Activated T-cell treated with anti-CD3 and anti-CD28 coated beads, Interleukin-2, amount 50 U/mL, for 72 hours (primary cell): ENCODE data around the gene DMD. TPM values are rescaled to one million over a fixed set of nuclear protein-coding genes. Genes with fewer than 3 reads are reported as not detected.

ENCODE experiments used
- ATAC-seq, 2 donors: fragments of 150-1000 bp; cut with Tn5 transposase; replicated peaks in 1 of 2; 2 replicates each; pipeline ENCODE4 v1.10.0; 2021; ENCODE audit warnings: moderate library complexity in 2 of 2, mild to moderate bottlenecking in 1 of 2
- DNase-seq, 2 donors: peaks; one replicate each; pipeline ENCODE4 v3.0.0; 2021 to 2022; ENCODE audit warnings: mixed read lengths in 1 of 2
- H3K27ac Mint-ChIP-seq: one replicate; pipeline ENCODE4 v1.8.0; 2022; ENCODE audit warnings: mild to moderate bottlenecking, moderate library complexity, mixed read lengths
- H3K27me3 Mint-ChIP-seq: one replicate; pipeline ENCODE4 v1.8.0; 2022; ENCODE audit warnings: low read depth, mixed read lengths
- H3K36me3 Mint-ChIP-seq, 2 donors: one replicate each; pipeline ENCODE4 v1.8.0; 2022; ENCODE audit warnings: mixed read lengths in 2 of 2, mild to moderate bottlenecking in 1 of 2; ENCODE audit not compliant: insufficient read depth in 2 of 2
- H3K4me1 Mint-ChIP-seq: one replicate; pipeline ENCODE4 v1.8.0; 2022; ENCODE audit warnings: low read depth, mixed read lengths
- H3K4me3 Mint-ChIP-seq, 2 donors: one replicate each; pipeline ENCODE4 v1.8.0; 2022; ENCODE audit warnings: mild to moderate bottlenecking in 2 of 2, mixed read lengths in 2 of 2, moderate library complexity in 2 of 2
- H3K9me3 Mint-ChIP-seq, 2 donors: one replicate each; pipeline ENCODE4 v1.8.0; 2022; ENCODE audit warnings: mixed read lengths in 2 of 2
- total RNA-seq, 2 donors: library from RNA; stranded (reverse); gene quantifications; one replicate each; pipeline ENCODE4 v1.2.3, GENCODE V29; 2022

DMD gene
- total RNA-seq, 2 donors from 2014 or later = 2.9 to 4.6 TPM

GRCh38 chrX:31329298-31329697 lies 1882.1 kb downstream of the DMD start:
- Mint-ChIP-seq H3K9me3 (peaks cover 0 to 4% of the 10 kb centered on the region in 2 donors), H3K4me3 (no peak overlapping the region), H3K4me1 (no peaks in the 10 kb centered on the region), H3K27me3 (peaks cover 23% of the 10 kb centered on the region), H3K27ac (no peak overlapping the region), H3K36me3 (no peaks in the 10 kb centered on the region)
- ATAC-seq = peak; percentile 66 to 90
- no peak for DNase-seq

- Mint-ChIP-seq H3K4me1 (no peaks in the 10 kb centered on the region), H3K4me3 (no peak overlapping the region), H3K27me3 (peaks cover 17% of the 10 kb centered on the region), H3K9me3 (no peaks in the 10 kb centered on the region), H3K36me3 (no peaks in the 10 kb centered on the region), H3K27ac (no peak overlapping the region)
- ATAC-seq (no peak), DNase-seq (no peak)
Observed at GRCh38 chrX:31323658-31324057, 1887.7 kb downstream of the DMD start.

- Mint-ChIP-seq H3K36me3 (no peaks in the 10 kb centered on the region), H3K27ac (no peak overlapping the region), H3K9me3 (no peaks in the 10 kb centered on the region), H3K4me1 (no peaks in the 10 kb centered on the region), H3K27me3 (peaks cover 17% of the 10 kb centered on the region), H3K4me3 (no peak overlapping the region)
- DNase-seq (no peak), ATAC-seq (no peak)
Observed at GRCh38 chrX:31320740-31321139, 1890.6 kb downstream of the DMD start.

- Mint-ChIP-seq H3K27me3 (peaks cover 15% of the 10 kb centered on the region), H3K4me3 (no peak overlapping the region), H3K9me3 (no peaks in the 10 kb centered on the region), H3K4me1 (no peaks in the 10 kb centered on the region), H3K27ac (no peak overlapping the region), H3K36me3 (no peaks in the 10 kb centered on the region)
- DNase-seq (no peak), ATAC-seq (no peak)
Observed at GRCh38 chrX:31319586-31319985, 1891.8 kb downstream of the DMD start.

GRCh38 chrX:31318866-31319265 lies 1892.5 kb downstream of the DMD start:
- Mint-ChIP-seq H3K27ac (no peak overlapping the region), H3K27me3 (peaks cover 20% of the 10 kb centered on the region), H3K36me3 (no peaks in the 10 kb centered on the region), H3K9me3 (no peaks in the 10 kb centered on the region), H3K4me1 (no peaks in the 10 kb centered on the region), H3K4me3 (no peak overlapping the region)
- DNase-seq (no peak), ATAC-seq (no peak)

GRCh38 chrX:31316340-31316991 lies 1894.9 kb downstream of the DMD start:
- no peak for DNase-seq
- Mint-ChIP-seq H3K27me3 (peaks cover 20% of the 10 kb centered on the region), H3K27ac (no peak overlapping the region), H3K9me3 (peaks cover 0 to 2% of the 10 kb centered on the region in 2 donors), H3K4me1 (no peaks in the 10 kb centered on the region), H3K36me3 (no peaks in the 10 kb centered on the region), H3K4me3 (no peak overlapping the region)
- no peak for ATAC-seq

- H3K4me1 Mint-ChIP-seq = no peaks in the 10 kb centered on the region
- H3K36me3 Mint-ChIP-seq = no peaks in the 10 kb centered on the region
- no peak overlapping the region for H3K4me3 Mint-ChIP-seq
- H3K9me3 Mint-ChIP-seq = peaks cover 0 to 2% of the 10 kb centered on the region in 2 donors
- no peak for DNase-seq
- peaks cover 18% of the 10 kb centered on the region for H3K27me3 Mint-ChIP-seq
- no peak for ATAC-seq
- H3K27ac Mint-ChIP-seq = no peak overlapping the region
Observed at GRCh38 chrX:31314921-31315320, 1896.4 kb downstream of the DMD start.

- peaks cover 4% of the 10 kb centered on the region in 2 donors for H3K9me3 Mint-ChIP-seq
- H3K27me3 Mint-ChIP-seq = peaks cover 15% of the 10 kb centered on the region
- no peaks in the 10 kb centered on the region for H3K36me3 Mint-ChIP-seq
- H3K4me3 Mint-ChIP-seq = no peak overlapping the region
- ATAC-seq (no peak), DNase-seq (no peak)
- no peaks in the 10 kb centered on the region for H3K4me1 Mint-ChIP-seq
- no peak overlapping the region for H3K27ac Mint-ChIP-seq
Observed at GRCh38 chrX:31307952-31308351, 1903.4 kb downstream of the DMD start.

- H3K27me3 Mint-ChIP-seq = peaks cover 14% of the 10 kb centered on the region
- no peak overlapping the region for H3K27ac Mint-ChIP-seq
- H3K4me3 Mint-ChIP-seq = no peak overlapping the region
- peaks cover 5 to 8% of the 10 kb centered on the region in 2 donors for H3K9me3 Mint-ChIP-seq
- ATAC-seq (no peak), DNase-seq (no peak)
- no peaks in the 10 kb centered on the region for H3K36me3 Mint-ChIP-seq
- H3K4me1 Mint-ChIP-seq = no peaks in the 10 kb centered on the region
Observed at GRCh38 chrX:31302573-31303075, 1908.7 kb downstream of the DMD start.

- peaks cover 5 to 8% of the 10 kb centered on the region in 2 donors for H3K9me3 Mint-ChIP-seq
- no peaks in the 10 kb centered on the region for H3K4me1 Mint-ChIP-seq
- no peak for ATAC-seq
- peaks cover 7% of the 10 kb centered on the region for H3K27me3 Mint-ChIP-seq
- no peak for DNase-seq
- H3K36me3 Mint-ChIP-seq = no peaks in the 10 kb centered on the region
- no peak overlapping the region for H3K27ac Mint-ChIP-seq
- no peak overlapping the region for H3K4me3 Mint-ChIP-seq
Observed at GRCh38 chrX:31301941-31302340, 1909.4 kb downstream of the DMD start.

GRCh38 chrX:31301203-31301602 lies 1910.1 kb downstream of the DMD start:
- Mint-ChIP-seq H3K27ac (no peak overlapping the region), H3K9me3 (peaks cover 5 to 8% of the 10 kb centered on the region in 2 donors), H3K4me3 (no peak overlapping the region), H3K36me3 (no peaks in the 10 kb centered on the region), H3K27me3 (peaks cover 7% of the 10 kb centered on the region), H3K4me1 (no peaks in the 10 kb centered on the region)
- ATAC-seq = no peak
- DNase-seq = no peak

GRCh38 chrX:31298916-31299315 lies 1912.4 kb downstream of the DMD start:
- no peak overlapping the region for H3K27ac Mint-ChIP-seq
- H3K27me3 Mint-ChIP-seq = no peaks in the 10 kb centered on the region
- peaks cover 5 to 8% of the 10 kb centered on the region in 2 donors for H3K9me3 Mint-ChIP-seq
- no peak overlapping the region for H3K4me3 Mint-ChIP-seq
- H3K36me3 Mint-ChIP-seq = no peaks in the 10 kb centered on the region
- DNase-seq (no peak), ATAC-seq (no peak)
- no peaks in the 10 kb centered on the region for H3K4me1 Mint-ChIP-seq

GRCh38 chrX:31297881-31298280 lies 1913.5 kb downstream of the DMD start:
- Mint-ChIP-seq H3K4me1 (no peaks in the 10 kb centered on the region), H3K36me3 (no peaks in the 10 kb centered on the region), H3K9me3 (peaks cover 2 to 6% of the 10 kb centered on the region in 2 donors), H3K4me3 (no peak overlapping the region), H3K27ac (no peak overlapping the region), H3K27me3 (no peaks in the 10 kb centered on the region)
- DNase-seq (no peak), ATAC-seq (no peak)

GRCh38 chrX:31294475-31294874 lies 1916.9 kb downstream of the DMD start:
- ATAC-seq (no peak), DNase-seq (no peak)
- no peak overlapping the region for H3K27ac Mint-ChIP-seq
- no peaks in the 10 kb centered on the region for H3K27me3 Mint-ChIP-seq
- H3K4me1 Mint-ChIP-seq = no peaks in the 10 kb centered on the region
- H3K9me3 Mint-ChIP-seq = peaks cover 0 to 1% of the 10 kb centered on the region in 2 donors
- H3K4me3 Mint-ChIP-seq = no peak overlapping the region
- H3K36me3 Mint-ChIP-seq = no peaks in the 10 kb centered on the region
